Measurements from ENCODE around the gene SEC16A. TPM values are rescaled to one million over a fixed set of nuclear protein-coding genes. Genes with fewer than 3 reads are reported as not detected.

Gene SEC16A
- total RNA-seq, 1 experiment from 2014 or later: 56.4 TPM

- Histone ChIP-seq H3K4me2 (ENCODE audit: insufficient read depth, insufficient read length, low read length) (no peak overlapping the region), H3K18ac (ENCODE audit: insufficient read length, low read depth, low read length) (no peak overlapping the region), H2BK120ac (ENCODE audit: low read depth, low read length, poor library complexity, severe bottlenecking) (no peak overlapping the region), H3K23ac (ENCODE audit: insufficient read length, low read depth, low read length) (no peak overlapping the region), H2BK5ac (ENCODE audit: insufficient read length, low read length) (no peak overlapping the region), H3K56ac (ENCODE audit: insufficient read length, low read depth, low read length) (no peak overlapping the region), H3T11ph (ENCODE audit: low read length) (no peak overlapping the region), H2AFZ (ENCODE audit: low read length) (no peak overlapping the region), H3K27me3 (ENCODE audit: insufficient read depth, low read length) (no peaks in the 10 kb centered on the region), H4K91ac (ENCODE audit: insufficient read length, low read depth, low read length) (no peak overlapping the region), H3K4me1 (ENCODE audit: insufficient read depth, low read length) (no peaks in the 10 kb centered on the region), H4K20me1 (ENCODE audit: control insufficient read depth, insufficient read depth, insufficient read length) (no peaks in the 10 kb centered on the region), H3K79me1 (ENCODE audit: insufficient read depth, low read depth, low read length, poor library complexity, severe bottlenecking) (no peaks in the 10 kb centered on the region), H2BK12ac (ENCODE audit: insufficient read length, low read depth, low read length) (no peak overlapping the region), H2BK15ac (ENCODE audit: low read depth, low read length) (no peak overlapping the region), H4K5ac (ENCODE audit: insufficient read length, low read depth, low read length) (no peak overlapping the region), H3K14ac (ENCODE audit: insufficient read depth, low read length) (no peak overlapping the region), H3K23me2 (ENCODE audit: insufficient read length, low read depth, low read length, poor library complexity, severe bottlenecking) (peaks cover 3% of the 10 kb centered on the region), H2BK20ac (ENCODE audit: low read depth, low read length, poor library complexity, severe bottlenecking) (no peak overlapping the region), H2AK5ac (ENCODE audit: insufficient read length, low read length) (no peak overlapping the region), H3K4ac (ENCODE audit: low read depth, low read length) (no peak overlapping the region), H3K9me3 (ENCODE audit: control insufficient read depth, low read depth, low read length) (no peaks in the 10 kb centered on the region), H3K27ac (ENCODE audit: insufficient read length, low read depth, low read length) (no peak overlapping the region), H3K9ac (ENCODE audit: extremely low read depth, insufficient read length, low read length) (no peak overlapping the region), H3K79me2 (ENCODE audit: insufficient read depth, low read length) (0 out of 2 replicates have a peak, but pooled peaks cover 2% of the 10 kb centered on the region), H4K8ac (replicated peaks; ENCODE audit: insufficient read length, low read depth, low read length) (no peak overlapping the region)
- TF ChIP-seq CTCF (conservative IDR thresholded peaks at IDR 0.05): no peak
- Mint-ChIP-seq H3K4me1 (no peaks in the 10 kb centered on the region), H3K27ac (0 out of 7 replicates have a peak overlapping the region, but pooled peaks of 1 of the 3 experiments have one; percentile 61), H3K27me3 (ENCODE audit: low read depth) (no peaks in the 10 kb centered on the region), H3K9me3 (no peaks in the 10 kb centered on the region), H3K36me3 (ENCODE audit: insufficient read depth in 1 of 3, low read depth in 3 of 3) (peaks cover 66 to 89% (median 87%) of the 10 kb centered on the region in 3 experiments; a peak in 6 of 7 replicates), H3K4me3 (no peak overlapping the region)
- no CpG with 5 or more reads among the region's 28 CpGs for WGBS (ENCODE audit: extremely low coverage, insufficient read length, low lambda C conversion rate)
- no peak for DNase-seq
Measured at GRCh38 chr9:136459425-136459824, 23.4 kb downstream of the SEC16A start.
